Neuron (in vitro differentiated cells): ENCODE results near the gene DLX1.

Experiments
- H2AFZ ChIP-seq: one replicate; pipeline ENCODE4 v1.6.1; 2013; ENCODE audit warnings: low read depth, mild to moderate bottlenecking, inconsistent platforms, low read length, moderate library complexity
- H3K27me3 ChIP-seq: one replicate; pipeline ENCODE4 v1.6.1; 2013; ENCODE audit warnings: low read length; ENCODE audit not compliant: insufficient read depth
- H3K36me3 ChIP-seq: one replicate; pipeline ENCODE4 v1.6.1; 2013; ENCODE audit warnings: low read length; ENCODE audit not compliant: insufficient read depth
- H3K4me1 ChIP-seq: one replicate; pipeline ENCODE4 v1.6.1; 2013; ENCODE audit warnings: low read length; ENCODE audit not compliant: insufficient read depth
- H3K4me3 ChIP-seq: 2 replicates; pipeline ENCODE4 v1.5.1; 2013; ENCODE audit warnings: mild to moderate bottlenecking, low read length, moderate library complexity
- H3K9me3 ChIP-seq: one replicate; pipeline ENCODE4 v1.6.1; 2013; ENCODE audit warnings: low read length

The DLX1 gene

GRCh38 chr2:172086241-172087206 is 1.2 kb downstream of the DLX1 start:
- no peak overlapping the region for H2AFZ ChIP-seq
- H3K4me1 ChIP-seq, result peaks cover 25% of the 10 kb centered on the region
- H3K36me3 ChIP-seq, result no peaks in the 10 kb centered on the region
- no peaks in the 10 kb centered on the region for H3K9me3 ChIP-seq
- H3K4me3 ChIP-seq, result no peak overlapping the region
- peaks cover 92% of the 10 kb centered on the region for H3K27me3 ChIP-seq

DNA sequence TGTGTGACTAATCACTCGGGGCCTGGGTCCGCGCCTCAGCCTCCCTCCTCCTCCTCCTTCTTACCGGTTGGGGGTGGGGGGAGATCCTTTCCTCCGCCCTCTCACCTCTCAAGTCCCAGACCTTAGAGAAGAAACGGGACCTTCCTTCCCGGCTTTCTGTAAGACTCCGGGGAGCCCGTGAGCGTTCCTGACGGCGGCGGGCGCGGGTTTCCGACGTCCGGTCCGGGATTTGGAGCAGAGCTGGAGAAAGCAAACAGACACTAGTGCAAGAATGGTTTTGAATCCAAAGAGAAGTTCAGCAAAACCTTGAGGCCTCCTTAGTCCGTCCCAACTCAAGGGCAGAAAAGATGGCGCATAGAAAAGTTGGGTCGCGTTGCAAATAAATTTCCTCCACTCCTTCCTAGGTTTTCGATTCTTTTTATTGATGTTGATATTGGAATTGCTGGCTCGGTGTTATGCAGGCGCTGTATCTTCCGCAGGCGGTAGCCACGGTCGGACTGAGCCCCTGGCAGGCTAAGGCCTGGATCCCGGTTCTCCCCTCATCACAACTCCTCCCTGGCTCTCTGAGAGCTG is 2.0 kb downstream of the DLX1 start:
- Histone ChIP-seq H3K4me3 (no peak overlapping the region), H3K9me3 (no peaks in the 10 kb centered on the region), H3K27me3 (peaks cover 92% of the 10 kb centered on the region), H3K36me3 (no peaks in the 10 kb centered on the region), H2AFZ (no peak overlapping the region), H3K4me1 (peaks cover 25% of the 10 kb centered on the region)

GRCh38 chr2:172087780-172088244 is 2.5 kb downstream of the DLX1 start:
- Histone ChIP-seq H3K4me1 (peaks cover 25% of the 10 kb centered on the region), H3K9me3 (no peaks in the 10 kb centered on the region), H3K4me3 (no peak overlapping the region), H3K27me3 (peaks cover 92% of the 10 kb centered on the region), H3K36me3 (no peaks in the 10 kb centered on the region), H2AFZ (no peak overlapping the region)

DNA sequence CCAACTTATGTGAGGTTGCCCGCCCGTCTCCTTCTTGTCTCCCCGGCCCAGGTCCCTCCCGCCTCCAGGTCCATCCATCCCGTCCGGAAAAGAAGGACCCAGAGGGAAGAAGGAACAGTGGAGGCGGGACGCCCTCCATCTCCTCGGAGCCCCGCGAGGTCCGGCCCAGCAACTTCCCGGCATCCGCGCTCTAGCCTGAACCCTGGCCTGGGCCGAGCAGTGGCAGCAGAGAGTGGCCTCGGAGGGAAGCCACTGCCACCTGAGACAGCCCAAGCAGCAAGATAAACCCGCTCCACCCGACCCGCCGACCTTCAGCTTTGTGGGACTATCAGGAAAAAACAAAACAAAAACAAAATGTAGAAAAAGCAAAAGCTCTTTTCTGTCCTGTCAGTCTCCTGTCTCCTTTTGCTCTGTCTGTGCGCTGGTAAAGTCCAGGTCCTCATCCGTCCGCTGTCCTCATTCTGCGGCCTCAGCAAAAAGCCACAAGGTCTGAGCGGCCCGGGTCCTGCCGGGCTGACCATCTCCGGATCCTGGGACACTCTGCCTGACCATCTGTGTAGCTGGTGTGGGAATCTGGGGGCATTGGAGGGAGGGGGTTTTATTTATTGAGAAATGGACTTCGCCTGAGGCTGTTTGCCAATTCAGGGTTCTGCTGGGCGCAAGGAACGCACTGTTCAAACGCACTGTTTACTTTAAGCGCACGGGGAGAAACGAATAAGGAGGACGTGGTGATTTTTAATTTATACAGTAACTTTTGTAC is 3.1 kb downstream of the DLX1 start:
- Histone ChIP-seq H3K4me3 (no peak overlapping the region), H3K27me3 (peaks cover 92% of the 10 kb centered on the region), H2AFZ (no peak overlapping the region), H3K36me3 (no peaks in the 10 kb centered on the region), H3K9me3 (no peaks in the 10 kb centered on the region), H3K4me1 (peaks cover 25% of the 10 kb centered on the region)

- Histone ChIP-seq H3K36me3 (no peaks in the 10 kb centered on the region), H3K4me3 (no peak overlapping the region), H2AFZ (no peak overlapping the region), H3K27me3 (peaks cover 92% of the 10 kb centered on the region), H3K4me1 (peaks cover 23% of the 10 kb centered on the region), H3K9me3 (no peaks in the 10 kb centered on the region)
Measured at GRCh38 chr2:172089005-172089504, 3.7 kb downstream of the DLX1 start.

DNA sequence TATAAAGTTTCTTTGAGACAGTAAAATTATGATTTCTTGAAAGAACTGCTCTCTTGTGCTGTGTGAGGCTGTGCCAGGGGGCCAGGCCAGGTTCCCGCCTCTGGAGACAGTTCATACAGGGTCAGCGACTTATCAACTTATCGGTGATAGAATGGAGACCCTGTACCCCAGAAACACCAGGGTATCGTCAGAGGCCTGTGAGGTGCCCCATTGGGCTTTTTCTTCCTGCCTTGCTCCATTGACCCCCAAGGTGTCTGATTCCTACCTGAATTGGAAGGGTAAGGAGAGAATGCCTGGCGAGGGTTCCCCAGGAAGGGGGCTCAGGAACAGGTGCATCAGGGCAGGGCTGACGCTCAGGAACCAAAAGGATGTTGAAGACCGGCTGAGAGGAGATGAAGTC is 4.3 kb downstream of the DLX1 start:
- Histone ChIP-seq H3K27me3 (peaks cover 90% of the 10 kb centered on the region), H3K36me3 (no peaks in the 10 kb centered on the region)

GRCh38 chr2:172090044-172090961 is 5.0 kb downstream of the DLX1 start:
- peaks cover 22% of the 10 kb centered on the region for H3K4me1 ChIP-seq
- no peaks in the 10 kb centered on the region for H3K36me3 ChIP-seq
- H2AFZ ChIP-seq, result no peak overlapping the region
- H3K4me3 ChIP-seq, result no peak overlapping the region
- H3K9me3 ChIP-seq, result no peaks in the 10 kb centered on the region
- peaks cover 94% of the 10 kb centered on the region for H3K27me3 ChIP-seq

More for the DNA sequence above, 4.3 kb downstream of the DLX1 start:
- no peaks in the 10 kb centered on the region for H3K9me3 ChIP-seq
- H3K4me3 ChIP-seq, result no peak overlapping the region
- H3K4me1 ChIP-seq, result peaks cover 19% of the 10 kb centered on the region
- H2AFZ ChIP-seq, result no peak overlapping the region

- peaks cover 25% of the 10 kb centered on the region for H3K4me1 ChIP-seq
- H2AFZ ChIP-seq, result no peak overlapping the region
- H3K9me3 ChIP-seq, result no peaks in the 10 kb centered on the region
- H3K4me3 ChIP-seq, result no peak overlapping the region
- no peaks in the 10 kb centered on the region for H3K36me3 ChIP-seq
- H3K27me3 ChIP-seq, result peaks cover 93% of the 10 kb centered on the region
Measured at GRCh38 chr2:172091000-172091641, 5.8 kb downstream of the DLX1 start.

DNA sequence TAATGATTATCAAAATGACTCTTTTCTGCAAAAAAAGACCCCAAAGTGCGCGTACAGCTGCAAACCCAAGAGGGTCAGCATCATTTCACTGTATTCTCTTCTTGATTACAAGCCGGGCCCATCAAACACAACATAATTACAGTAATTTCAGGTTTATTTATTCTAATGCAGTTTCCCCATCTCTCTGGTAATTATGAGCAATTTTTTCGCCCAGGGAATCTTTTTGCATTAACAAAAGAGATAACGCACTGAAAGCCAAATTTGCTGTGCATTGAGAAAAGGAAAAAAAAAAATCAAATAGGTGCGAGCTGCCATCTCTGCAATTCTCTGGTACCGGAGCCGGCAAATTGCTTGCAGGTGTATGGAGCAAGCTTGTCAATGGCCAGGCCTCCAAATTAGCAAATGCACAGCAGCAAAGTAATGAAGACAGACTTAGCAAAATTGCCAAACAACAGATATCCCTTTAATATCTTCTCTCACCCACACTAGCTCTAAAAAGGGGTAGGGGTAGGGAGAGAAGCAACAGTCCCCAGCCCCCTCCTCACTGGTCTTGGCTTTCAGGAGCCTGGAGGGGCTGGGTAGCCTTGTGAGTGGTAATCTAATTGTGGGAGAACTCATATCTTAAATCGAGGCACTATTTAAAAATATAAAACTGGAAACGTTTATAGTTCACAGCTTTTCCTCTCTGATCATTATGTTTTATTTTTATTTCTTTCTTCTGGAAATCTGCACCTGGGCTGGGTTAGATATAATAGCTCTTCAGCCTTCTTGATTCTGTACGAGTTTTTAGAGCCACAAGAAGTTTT is 6.7 kb downstream of the DLX1 start:
- H2AFZ ChIP-seq, result no peak overlapping the region
- peaks cover 92% of the 10 kb centered on the region for H3K27me3 ChIP-seq
- H3K9me3 ChIP-seq, result no peaks in the 10 kb centered on the region
- no peak overlapping the region for H3K4me3 ChIP-seq
- H3K4me1 ChIP-seq, result peaks cover 24% of the 10 kb centered on the region
- H3K36me3 ChIP-seq, result no peaks in the 10 kb centered on the region

- Histone ChIP-seq H3K4me1 (peaks cover 27% of the 10 kb centered on the region), H3K27me3 (peaks cover 92% of the 10 kb centered on the region), H2AFZ (no peak overlapping the region), H3K9me3 (no peaks in the 10 kb centered on the region), H3K4me3 (no peak overlapping the region), H3K36me3 (no peaks in the 10 kb centered on the region)
Measured at GRCh38 chr2:172092716-172093415, 7.6 kb downstream of the DLX1 start.
